Panc1 (cell line): ENCODE data around the gene ADIPOR2. TPM values are rescaled to one million over a fixed set of nuclear protein-coding genes. Genes with fewer than 3 reads are reported as not detected.

Experiments
- ATAC-seq: fragments of 200-7000 bp; cut with Tn5 transposase; 2 replicates; pipeline ENCODE4 v1.9.1; 2020; ENCODE audit warnings: mild to moderate bottlenecking, moderate library complexity
- BruUV-seq: library from RNA; stranded (reverse); fragments of 400-500 nt; replicated peaks from 2 replicates; lab custom pipeline; 2021; lab: Mats Ljungman, UMichigan
- CTCF ChIA-PET: fragments of 300-600 bp; sonication (Branson Sonifier 250); formaldehyde crosslinking; loops from one replicate; lab custom pipeline; 2022; ENCODE audit warnings: antibody characterized with exemption; lab: Charles Lee
- POLR2A ChIA-PET: fragments of 300-600 bp; sonication (Branson Sonifier 250); formaldehyde crosslinking; loops from one replicate; lab custom pipeline; 2022; ENCODE audit warnings: antibody characterized with exemption; lab: Charles Lee
- DNase-seq: peaks from one replicate; pipeline ENCODE4 v3.0.0-alpha.2; 2010; ENCODE audit warnings: low read depth, low spot score
- H3K27ac ChIP-seq: 2 replicates; pipeline ENCODE4 v1.5.1; 2011; ENCODE audit warnings: mild to moderate bottlenecking, low read length, inconsistent platforms
- H3K27me3 ChIP-seq: fragments of 200-500 bp; sonication (Bioruptor generic); 2 replicates; pipeline ENCODE4 v1.6.0; 2014; ENCODE audit warnings: low read length, inconsistent platforms; ENCODE audit not compliant: control insufficient read depth, insufficient read depth
- H3K36me3 ChIP-seq: fragments of 200-500 bp; sonication (Bioruptor generic); 2 replicates; pipeline ENCODE4 v1.5.1; 2014; ENCODE audit warnings: inconsistent platforms, mild to moderate bottlenecking, low read length, moderate library complexity; ENCODE audit not compliant: control insufficient read depth, insufficient read depth
- H3K4me1 ChIP-seq: 2 replicates; pipeline ENCODE4 v1.5.1; 2011; ENCODE audit warnings: inconsistent platforms, mild to moderate bottlenecking, low read length, moderate library complexity; ENCODE audit not compliant: control insufficient read depth, insufficient read depth
- H3K4me3 ChIP-seq, 2 experiments: 2 replicates each; pipeline ENCODE4 v1.5.1; 2011 to 2012; ENCODE audit warnings: low read depth in 2 of 2, low read length in 2 of 2, mild to moderate bottlenecking in 2 of 2, inconsistent platforms in 1 of 2, moderate library complexity in 1 of 2
- H3K9me3 ChIP-seq: fragments of 200-500 bp; sonication (Bioruptor generic); 2 replicates; pipeline ENCODE4 v1.5.1; 2014; ENCODE audit warnings: low read depth, mild to moderate bottlenecking, inconsistent platforms, low read length, moderate library complexity; ENCODE audit not compliant: control insufficient read depth, insufficient read depth
- CTCF ChIP-seq: fragments of 450-650 bp; IDR thresholded peaks from 2 replicates; pipeline ENCODE4 v1.5.1; 2017; ENCODE audit warnings: mild to moderate bottlenecking
- POLR2AphosphoS5 ChIP-seq: IDR thresholded peaks from 2 replicates; pipeline ENCODE4 v1.6.1; 2012; ENCODE audit warnings: mild to moderate bottlenecking, low read depth, low read length, moderate library complexity
- REST ChIP-seq, 2 experiments: IDR thresholded peaks; 2 replicates each; pipeline ENCODE4 v1.6.1; 2011 to 2012; ENCODE audit warnings: low read depth in 2 of 2, control low read depth in 1 of 2, low read length in 1 of 2, mild to moderate bottlenecking in 1 of 2, moderate library complexity in 1 of 2; ENCODE audit not compliant: insufficient read depth in 1 of 2
- SIN3A ChIP-seq: IDR thresholded peaks from 2 replicates; pipeline ENCODE4 v1.6.1; 2012; ENCODE audit warnings: low read depth, mild to moderate bottlenecking, low read length, moderate library complexity, borderline replicate concordance; ENCODE audit not compliant: insufficient read depth
- TCF7L2 ChIP-seq: IDR thresholded peaks from 2 replicates; pipeline ENCODE4 v1.6.1; 2011; ENCODE audit warnings: mild to moderate bottlenecking, low read depth, low read length, inconsistent platforms
- in situ Hi-C: cut with HindIII; loops from 2 replicates; pipeline ENCODE4 v1.10.0; 2016; ENCODE audit warnings: low sequenced_read_pairs, low pct_unique_long_range_greater_than_20kb
- intact Hi-C: fragments of 100-400 bp; cut with micrococcal nuclease; formaldehyde crosslinking; loops from one replicate; pipeline ENCODE4 v1.10.0; 2022; ENCODE audit not compliant: unreplicated experiment
- total RNA-seq: library from RNA; stranded (reverse); gene quantifications from one replicate; pipeline ENCODE4 v1.2.1, GENCODE V29; 2021; ENCODE audit not compliant: unreplicated experiment

ADIPOR2 gene
- total RNA-seq, 1 experiment from 2014 or later: 76.0 TPM

DNA sequence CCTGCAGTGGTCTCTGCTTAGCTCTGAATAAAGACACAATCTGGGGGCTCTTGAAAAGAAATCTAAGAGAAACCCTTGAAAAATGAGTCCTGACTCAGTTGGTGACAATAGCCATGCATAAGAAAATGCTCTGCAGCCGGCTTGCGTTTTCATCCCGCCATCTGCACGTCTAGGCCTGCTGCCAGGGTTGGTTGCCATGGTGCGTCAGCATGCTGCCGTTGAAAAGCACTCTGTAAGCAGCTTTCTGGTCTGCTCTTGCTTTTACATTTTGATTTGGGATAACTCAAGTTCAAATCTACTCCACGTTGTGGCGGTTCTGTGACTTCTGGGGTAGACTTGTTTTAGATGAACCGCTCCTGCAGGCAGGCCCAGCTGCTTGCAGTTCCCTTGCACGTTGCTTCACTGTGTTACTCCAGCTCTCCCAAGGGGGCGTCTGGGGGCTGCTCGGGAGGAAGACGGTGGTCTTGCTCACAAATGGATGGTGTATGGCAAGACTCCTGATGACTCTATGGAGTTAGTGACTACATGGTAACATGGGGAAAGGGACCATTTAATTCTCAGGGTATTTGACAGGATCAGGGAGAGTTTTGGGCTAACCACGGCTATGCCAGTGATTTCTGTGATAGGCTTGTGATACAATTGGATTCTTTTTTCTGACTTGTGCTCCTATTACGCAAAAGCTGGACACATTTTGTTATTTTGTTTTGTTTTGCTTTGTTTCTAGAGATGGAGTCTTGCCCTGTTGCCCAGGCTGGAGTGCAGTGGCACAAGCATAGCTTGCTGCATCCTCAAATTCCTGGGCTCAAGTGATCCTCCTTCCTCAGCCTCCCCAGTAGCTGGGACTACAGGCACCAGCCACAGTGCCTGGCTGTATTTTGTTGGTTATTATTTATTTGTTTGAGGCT, 46.1 kb upstream of the ADIPOR2 start:
- in situ Hi-C loops (no loop called here), intact Hi-C loops (no loop called here)
- Histone ChIP-seq H3K4me3 (no peak overlapping the region), H3K36me3 (no peaks in the 10 kb centered on the region), H3K4me1 (no peaks in the 10 kb centered on the region), H3K27me3 (no peaks in the 10 kb centered on the region), H3K27ac (no peak overlapping the region), H3K9me3 (no peaks in the 10 kb centered on the region)
- no TSS peak for BruUV-seq
- POLR2A ChIA-PET: no interaction called here
- CTCF ChIA-PET: no interaction called here
- DNase-seq (no peak), ATAC-seq (no peak)
- TF ChIP-seq TCF7L2: no peak
- TF ChIP-seq REST (IDR thresholded peaks at IDR 0.05; ENCODE audit: insufficient read depth in 1 of 2, low read depth in 2 of 2, low read length in 1 of 2): no peak
- TF ChIP-seq POLR2AphosphoS5: no peak
- no peak for TF ChIP-seq SIN3A
- no peak for TF ChIP-seq CTCF

GRCh38 chr12:1645819-1646218, 45.1 kb upstream of the ADIPOR2 start:
- no peak for DNase-seq
- CTCF ChIA-PET: no interaction called here
- no TSS peak for BruUV-seq
- H3K4me3 ChIP-seq: no peak overlapping the region
- no peak for TF ChIP-seq SIN3A
- no peak for TF ChIP-seq TCF7L2
- TF ChIP-seq REST (IDR thresholded peaks at IDR 0.05; ENCODE audit: insufficient read depth in 1 of 2, low read depth in 2 of 2, low read length in 1 of 2): no peak
- TF ChIP-seq CTCF: no peak
- no peak for TF ChIP-seq POLR2AphosphoS5
- H3K27ac ChIP-seq: no peak overlapping the region
- no peaks in the 10 kb centered on the region for H3K27me3 ChIP-seq
- ATAC-seq: no peak
- intact Hi-C loops (no loop called here), in situ Hi-C loops (no loop called here)
- no peaks in the 10 kb centered on the region for H3K9me3 ChIP-seq
- H3K4me1 ChIP-seq: no peaks in the 10 kb centered on the region
- no peaks in the 10 kb centered on the region for H3K36me3 ChIP-seq
- POLR2A ChIA-PET: interaction anchor here (0.6 kb wide), 1 partner anchor 143 kb away, joined by 20 read pairs; no protein-coding TSS in a partner anchor
